HTR-8/SVneo (cell line): ENCODE measurements around the gene ZBTB43.

Experiments used
- DNase-seq: peaks from one replicate; pipeline ENCODE4 v3.0.0; 2011; ENCODE audit warnings: low spot score, mixed read lengths; ENCODE audit not compliant: insufficient read length
- FAIRE-seq: peaks from 2 replicates; lab custom pipeline; 2011; peaks lifted over from hg19 to GRCh38; lab: Jason Lieb, UNC

ZBTB43 gene

GRCh38 chr9:126853667-126854066 is 48.8 kb downstream of the ZBTB43 start:
- FAIRE-seq (no peak), DNase-seq (no peak)

- no peak for DNase-seq
- no peak for FAIRE-seq
These were observed 49.9 kb downstream of the ZBTB43 start for GRCh38 chr9:126854734-126855133.

DNA sequence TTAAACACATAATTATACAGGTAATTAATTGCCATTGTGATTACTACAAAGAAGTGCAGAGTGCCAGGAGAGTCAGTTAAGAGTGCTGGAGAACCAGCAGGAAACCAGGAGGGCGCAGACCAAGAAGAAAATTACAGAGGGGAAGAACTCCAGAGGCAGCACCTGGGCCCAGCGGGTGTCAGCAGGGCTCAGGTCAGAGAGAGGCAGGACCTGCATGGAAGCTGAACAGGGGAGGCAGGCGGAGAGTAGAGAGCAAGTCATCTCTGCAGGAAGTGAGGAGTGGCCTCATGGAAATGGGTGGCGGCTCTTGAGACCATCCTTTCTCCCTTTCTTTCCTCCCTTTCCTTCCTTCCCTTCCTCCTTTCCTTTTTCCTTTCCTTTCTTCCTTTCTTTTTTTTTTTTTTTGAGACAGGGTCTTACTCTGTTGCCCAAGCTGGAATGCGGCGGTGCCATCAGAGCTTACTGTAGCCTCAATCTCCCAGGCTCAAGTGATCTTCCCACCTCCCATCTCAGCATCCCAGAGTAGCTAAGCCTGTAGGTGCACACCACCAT is 51.6 kb downstream of the ZBTB43 start:
- FAIRE-seq (no peak), DNase-seq (no peak)

- FAIRE-seq, result no peak
These were observed 52.6 kb downstream of the ZBTB43 start for GRCh38 chr9:126857261-126857960.

DNA sequence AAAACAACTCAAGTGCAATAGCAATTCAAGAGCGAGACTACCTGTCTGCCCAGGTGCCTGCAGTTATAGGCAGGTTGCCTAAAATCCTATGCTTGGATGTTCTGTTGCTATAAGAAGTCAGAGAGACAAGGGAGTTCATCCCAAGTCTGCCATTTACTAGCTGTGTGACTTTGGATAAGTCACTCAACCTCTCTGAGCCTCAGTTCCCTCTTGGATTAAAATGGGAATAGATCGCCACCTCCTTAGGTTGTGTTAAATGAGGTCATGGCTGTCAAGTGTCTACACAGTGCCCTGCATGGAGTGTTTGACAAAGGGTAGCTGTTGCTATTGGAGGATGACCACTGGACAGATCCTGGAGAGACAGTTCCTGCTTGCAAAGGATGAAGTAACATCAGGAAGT is 54.3 kb downstream of the ZBTB43 start:
- no peak for FAIRE-seq
- no peak for DNase-seq

More at GRCh38 chr9:126857261-126857960, 52.6 kb downstream of the ZBTB43 start:
- DNase-seq, result no peak

- DNase-seq (peak; percentile 38), FAIRE-seq (no peak)
These were observed 55.4 kb downstream of the ZBTB43 start, which contains the start of gene ZBTB34 for GRCh38 chr9:126860077-126860756. Gene ZBTB34, plus strand, starts transcription at chr9:126860639. Its CDS starts 18,761 bp downstream, at chr9:126879400.

DNA sequence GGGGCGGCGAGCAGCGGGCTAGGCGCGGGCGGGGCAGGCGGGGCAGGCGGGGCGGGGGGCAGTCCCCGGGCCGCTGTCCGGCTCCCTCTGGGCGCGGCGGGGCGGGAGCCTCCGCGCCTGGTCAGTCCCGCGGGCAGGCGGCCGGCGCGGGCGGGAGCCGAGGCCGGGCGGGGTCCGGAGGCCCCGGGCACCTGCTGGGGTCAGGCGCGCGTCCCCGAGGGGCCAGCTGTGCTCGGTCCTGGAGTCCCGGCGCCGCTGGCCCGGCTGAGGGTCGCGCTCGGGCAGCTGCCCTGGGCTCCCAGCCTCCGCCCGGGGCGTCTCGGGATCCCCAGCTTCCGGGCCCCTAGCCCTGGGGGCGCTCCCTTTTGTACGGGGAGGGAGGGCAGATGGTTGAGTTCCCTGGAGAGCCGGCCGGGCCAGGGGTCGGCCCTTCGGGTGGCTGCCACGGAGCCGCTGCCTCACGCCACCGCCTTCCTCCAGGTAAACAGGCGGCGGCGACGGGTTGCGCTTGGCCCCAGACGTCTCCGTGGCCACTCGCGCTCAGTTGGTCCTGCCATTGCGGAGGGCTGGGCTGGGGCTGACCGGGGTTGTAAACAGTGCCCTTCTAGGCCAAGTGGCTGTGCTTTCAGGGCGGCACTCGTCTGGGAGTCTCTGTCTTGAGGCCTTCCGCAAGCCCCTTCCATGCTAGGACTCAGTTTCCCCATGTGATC is 56.1 kb downstream of the ZBTB43 start:
- DNase-seq, result peak; percentile 22
- FAIRE-seq, result no peak

DNA sequence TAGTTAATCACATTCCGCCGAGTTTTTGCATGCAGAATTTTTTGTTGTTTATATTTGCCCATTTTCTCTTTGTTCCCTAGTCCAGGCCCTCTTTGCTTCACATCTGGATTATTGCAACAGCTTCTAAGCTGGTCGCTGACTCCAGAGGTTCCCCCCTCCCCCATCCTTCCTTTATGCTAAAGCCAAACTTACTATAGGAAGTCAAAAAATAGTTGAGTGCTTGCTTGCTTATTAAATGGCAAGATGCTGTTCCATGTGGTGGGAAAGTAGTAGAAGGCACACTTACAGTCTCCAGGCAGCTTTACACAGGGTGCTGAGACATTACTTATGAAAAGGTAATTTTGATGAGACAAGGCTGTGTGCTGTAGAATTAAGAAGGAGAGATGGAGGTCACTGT is 56.9 kb downstream of the ZBTB43 start:
- FAIRE-seq, result no peak
- DNase-seq, result no peak

DNA sequence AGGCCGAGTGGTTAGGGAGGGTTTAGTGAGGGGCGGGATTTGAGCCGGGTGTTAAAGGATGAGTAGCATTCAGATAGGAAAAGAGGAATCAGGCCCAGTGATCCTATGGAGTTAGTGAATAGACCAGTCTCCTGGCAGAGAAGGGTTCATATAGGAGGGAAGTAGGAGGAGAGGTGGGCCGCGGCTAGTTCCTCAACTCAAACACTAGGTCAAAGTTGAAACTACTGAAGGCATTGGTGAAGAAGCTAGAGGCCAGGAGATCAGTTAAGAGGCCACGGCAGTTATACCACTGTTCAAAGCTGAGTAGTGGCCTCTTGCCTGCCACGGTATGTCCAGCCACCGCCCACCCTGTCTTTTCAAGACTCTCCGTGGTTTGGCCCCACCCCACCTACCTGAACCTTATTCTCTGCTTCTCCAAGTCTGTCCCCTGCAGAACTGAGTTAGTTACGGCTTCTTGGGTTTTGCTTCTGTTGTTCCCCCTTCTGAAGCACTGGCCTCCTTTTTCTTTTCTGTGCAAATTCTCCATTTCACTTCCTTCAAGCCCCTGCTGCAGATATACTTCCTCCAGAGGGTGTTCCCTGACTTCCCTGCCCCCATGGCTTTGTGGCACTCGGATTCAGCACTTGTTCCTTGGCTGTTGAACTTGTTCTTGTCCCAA is 57.4 kb downstream of the ZBTB43 start:
- FAIRE-seq (no peak), DNase-seq (no peak)

DNA sequence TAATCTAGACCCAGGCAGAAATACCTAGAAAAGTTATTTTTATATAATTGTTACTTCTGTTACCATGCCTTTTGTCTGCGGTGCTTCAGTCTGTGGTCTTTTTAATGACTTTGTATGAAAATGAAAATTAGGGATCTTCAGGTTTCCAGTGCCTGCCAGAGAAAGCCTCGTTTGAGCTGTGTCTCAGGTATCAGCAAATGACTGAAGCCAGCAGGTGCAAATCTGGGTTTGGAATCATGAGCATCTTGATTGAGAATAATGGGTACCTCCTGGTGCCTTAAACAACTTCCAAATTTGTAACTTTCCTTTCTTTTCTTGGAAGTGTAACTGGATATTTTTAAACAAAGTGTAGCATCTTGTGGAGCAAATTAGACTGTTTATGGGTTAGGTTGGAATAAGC is 59.9 kb downstream of the ZBTB43 start:
- DNase-seq (no peak), FAIRE-seq (no peak)

- DNase-seq (no peak), FAIRE-seq (no peak)
These were observed 64.5 kb downstream of the ZBTB43 start for GRCh38 chr9:126869368-126869767.

GRCh38 chr9:126872516-126872915 is 67.7 kb downstream of the ZBTB43 start:
- FAIRE-seq (no peak), DNase-seq (no peak)

DNA sequence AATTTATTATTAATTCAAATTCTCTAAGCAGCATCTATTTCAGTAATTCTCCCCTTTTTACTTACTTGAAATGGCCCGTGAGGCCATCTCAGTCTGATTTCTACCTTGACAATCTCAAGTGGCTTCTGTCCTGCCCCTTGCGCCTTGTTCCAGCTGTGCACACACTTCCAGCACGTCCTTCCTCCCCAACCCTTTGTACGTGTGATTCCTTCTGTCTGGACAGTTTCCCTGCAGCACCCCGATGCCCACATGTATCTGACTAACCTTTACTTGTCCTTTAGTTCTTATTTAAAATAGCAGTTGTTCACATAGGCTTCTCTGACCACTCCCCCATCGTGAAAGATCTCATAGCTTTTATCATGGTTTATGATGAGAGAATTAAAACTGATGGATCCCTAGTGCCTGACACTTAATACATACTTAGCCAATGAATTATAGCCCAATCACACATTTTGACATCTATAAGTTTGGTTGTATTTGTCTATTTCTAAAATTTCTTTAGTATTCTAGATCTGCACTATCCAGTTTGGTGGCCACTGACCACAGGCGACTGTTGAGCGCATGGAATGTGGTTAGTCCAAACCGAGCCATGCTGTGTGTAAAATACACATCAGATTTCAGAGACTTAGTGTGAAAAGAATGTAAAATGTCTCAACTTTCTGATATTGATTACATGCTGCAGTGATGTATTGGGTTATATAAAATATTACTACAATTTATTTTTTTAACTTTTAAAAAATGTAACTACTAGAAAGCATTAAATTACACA is 69.9 kb downstream of the ZBTB43 start:
- FAIRE-seq (no peak), DNase-seq (no peak)

DNA sequence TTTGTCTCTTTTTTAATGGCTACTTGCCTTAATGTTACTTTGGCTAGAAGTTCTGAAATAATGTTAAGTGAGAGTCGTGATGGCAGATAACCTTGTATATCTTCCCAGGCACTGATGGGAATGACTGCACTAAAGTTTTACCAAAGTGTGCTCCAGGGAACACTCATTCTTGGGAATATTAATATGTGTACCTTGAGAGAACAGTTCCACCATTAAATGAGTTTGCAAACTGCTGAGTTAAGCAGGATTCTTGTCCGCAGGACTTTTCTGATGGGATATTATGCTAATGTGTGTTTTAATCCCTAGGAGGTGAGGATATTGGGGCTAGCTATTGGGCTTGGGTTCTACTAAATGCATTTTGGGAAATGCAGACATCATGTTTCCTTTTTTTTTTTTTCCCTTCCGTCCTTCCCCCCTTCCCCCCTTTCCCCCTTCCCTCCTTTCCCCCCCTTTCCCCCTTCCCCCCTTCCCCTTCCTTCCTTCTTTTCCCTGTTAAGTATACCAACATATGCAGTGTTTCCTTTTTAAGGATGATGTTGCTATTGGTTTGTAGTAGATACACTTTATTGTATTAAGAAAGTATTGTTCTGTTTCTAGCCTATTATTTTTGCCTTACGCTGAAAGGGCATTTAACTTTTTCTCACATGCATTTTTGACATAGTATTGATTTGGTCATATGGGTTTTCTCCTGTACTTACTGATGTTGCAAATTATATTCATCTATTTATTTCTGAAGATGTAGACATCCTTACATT is 71.1 kb downstream of the ZBTB43 start:
- no peak for FAIRE-seq

DNA sequence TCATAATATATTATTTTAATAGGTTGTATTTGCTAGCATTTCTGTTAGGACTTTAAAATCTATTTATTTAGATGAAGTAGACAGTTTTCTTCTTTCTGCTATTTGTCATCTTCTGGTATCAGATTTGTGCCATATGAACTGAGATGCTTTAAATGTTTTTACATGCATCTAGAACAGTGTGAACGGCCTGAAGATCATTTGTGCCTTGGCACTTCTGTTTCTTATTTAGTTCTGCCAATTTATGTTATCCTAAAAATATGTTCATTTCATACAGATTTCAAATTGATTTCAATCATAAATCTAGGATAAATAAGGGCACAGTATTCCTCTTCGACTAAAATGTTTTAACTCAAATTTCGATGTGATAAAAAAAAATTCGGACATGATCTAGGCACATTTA is 71.7 kb downstream of the ZBTB43 start:
- FAIRE-seq (no peak), DNase-seq (no peak)

More for the DNA sequence above, 71.1 kb downstream of the ZBTB43 start:
- DNase-seq, result no peak

GRCh38 chr9:126877418-126877817 is 72.6 kb downstream of the ZBTB43 start:
- no peak for FAIRE-seq
- DNase-seq, result no peak

- DNase-seq (no peak), FAIRE-seq (no peak)
These were observed 74.4 kb downstream of the ZBTB43 start for GRCh38 chr9:126879288-126879687.

DNA sequence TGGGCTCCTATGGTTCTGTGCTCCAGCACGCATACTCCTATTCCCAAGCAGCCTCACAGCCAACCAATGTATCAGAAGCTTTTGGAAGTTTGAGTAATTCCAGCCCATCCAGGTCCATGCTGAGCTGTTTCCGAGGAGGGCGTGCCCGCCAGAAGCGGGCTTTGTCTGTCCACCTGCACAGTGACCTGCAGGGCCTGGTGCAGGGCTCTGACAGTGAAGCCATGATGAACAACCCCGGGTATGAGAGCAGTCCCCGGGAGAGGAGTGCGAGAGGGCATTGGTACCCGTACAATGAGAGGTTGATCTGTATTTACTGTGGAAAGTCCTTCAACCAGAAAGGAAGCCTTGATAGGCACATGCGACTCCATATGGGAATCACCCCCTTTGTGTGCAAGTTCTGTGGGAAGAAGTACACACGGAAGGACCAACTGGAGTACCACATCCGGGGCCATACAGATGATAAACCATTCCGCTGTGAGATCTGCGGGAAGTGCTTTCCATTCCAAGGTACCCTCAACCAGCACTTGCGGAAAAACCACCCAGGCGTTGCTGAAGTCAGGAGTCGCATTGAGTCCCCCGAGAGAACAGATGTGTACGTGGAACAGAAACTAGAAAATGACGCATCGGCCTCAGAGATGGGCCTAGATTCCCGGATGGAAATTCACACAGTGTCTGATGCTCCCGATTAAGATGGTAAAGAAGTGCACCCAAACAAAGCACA is 75.5 kb downstream of the ZBTB43 start:
- no peak for FAIRE-seq
- no peak for DNase-seq
